OCI-LY3 (cell line): Measurements from ENCODE around the gene LYRM7.

Experiments used
- EZH2phosphoT487 ChIP-seq: fragments of 200-600 bp; shearing (Covaris generic); IDR thresholded peaks from 2 replicates; pipeline ENCODE4 v1.6.1; 2018; ENCODE audit warnings: antibody characterized with exemption, mixed run types, low read depth
- TF ChIP-seq, protein P1 (sequence below): fragments of 200-600, 300-600 bp; sonication (generic); IDR thresholded peaks from 2 replicates; pipeline ENCODE4 v1.5.1; 2014; ENCODE audit warnings: antibody characterized with exemption, low read length, low read depth

DNA sequence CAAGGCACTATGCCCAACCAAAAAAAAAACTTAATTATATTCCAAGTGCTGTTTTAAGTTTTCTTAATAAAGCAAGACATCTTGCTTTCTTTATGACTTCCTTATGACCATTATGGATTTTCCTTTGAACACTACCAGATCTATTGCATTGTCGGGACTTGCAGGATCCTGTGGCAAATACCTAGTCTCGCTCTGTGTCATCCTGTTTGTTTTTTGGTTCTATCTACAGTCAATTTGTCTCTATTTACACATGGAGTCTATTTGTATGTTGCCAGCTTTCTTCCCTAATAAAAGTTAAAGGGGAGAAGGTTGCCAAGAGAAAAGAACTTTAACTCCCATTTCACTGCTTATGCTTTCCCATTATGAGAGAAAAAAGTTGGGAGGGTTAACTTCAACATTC is 10.6 kb upstream of the LYRM7 start:
- TF ChIP-seq, protein P1, sequence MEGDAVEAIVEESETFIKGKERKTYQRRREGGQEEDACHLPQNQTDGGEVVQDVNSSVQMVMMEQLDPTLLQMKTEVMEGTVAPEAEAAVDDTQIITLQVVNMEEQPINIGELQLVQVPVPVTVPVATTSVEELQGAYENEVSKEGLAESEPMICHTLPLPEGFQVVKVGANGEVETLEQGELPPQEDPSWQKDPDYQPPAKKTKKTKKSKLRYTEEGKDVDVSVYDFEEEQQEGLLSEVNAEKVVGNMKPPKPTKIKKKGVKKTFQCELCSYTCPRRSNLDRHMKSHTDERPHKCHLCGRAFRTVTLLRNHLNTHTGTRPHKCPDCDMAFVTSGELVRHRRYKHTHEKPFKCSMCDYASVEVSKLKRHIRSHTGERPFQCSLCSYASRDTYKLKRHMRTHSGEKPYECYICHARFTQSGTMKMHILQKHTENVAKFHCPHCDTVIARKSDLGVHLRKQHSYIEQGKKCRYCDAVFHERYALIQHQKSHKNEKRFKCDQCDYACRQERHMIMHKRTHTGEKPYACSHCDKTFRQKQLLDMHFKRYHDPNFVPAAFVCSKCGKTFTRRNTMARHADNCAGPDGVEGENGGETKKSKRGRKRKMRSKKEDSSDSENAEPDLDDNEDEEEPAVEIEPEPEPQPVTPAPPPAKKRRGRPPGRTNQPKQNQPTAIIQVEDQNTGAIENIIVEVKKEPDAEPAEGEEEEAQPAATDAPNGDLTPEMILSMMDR = no peak
- no peak for TF ChIP-seq EZH2phosphoT487
